DMS153 treated with DMSO at 0.1 percent for 48 hours (cell line): Measurements from ENCODE around the gene KCNC4.

Experiments
- DNase-seq: peaks from one replicate; lab custom pipeline; 2025; ENCODE audit not compliant: unreplicated experiment; lab: John Stamatoyannopoulos, UW

The KCNC4 gene

GRCh38 chr1:110209715-110210603 is at the start of gene KCNC4:
TSS of gene KCNC4 (plus strand) at chr1:110210314. CDS start at chr1:110211500, 1,186 bp downstream.
- DNase-seq: peak; percentile 72

GRCh38 chr1:110160538-110161100 is 49.5 kb upstream of the KCNC4 start:
- no peak for DNase-seq

- DNase-seq: no peak
Observed at GRCh38 chr1:110161165-110161564, 48.9 kb upstream of the KCNC4 start.

- DNase-seq: no peak
Observed at GRCh38 chr1:110161849-110162248, 48.3 kb upstream of the KCNC4 start.

GRCh38 chr1:110163591-110163990 is 46.5 kb upstream of the KCNC4 start:
- DNase-seq: no peak

- DNase-seq: no peak
Observed at GRCh38 chr1:110164725-110165350, 45.3 kb upstream of the KCNC4 start.

- no peak for DNase-seq
Observed at GRCh38 chr1:110165761-110166231, 44.3 kb upstream of the KCNC4 start.

GRCh38 chr1:110166861-110167260 is 43.3 kb upstream of the KCNC4 start:
- no peak for DNase-seq

- no peak for DNase-seq
Observed at GRCh38 chr1:110170766-110171733, 39.1 kb upstream of the KCNC4 start.

- DNase-seq: no peak
Observed at GRCh38 chr1:110172001-110172400, 38.1 kb upstream of the KCNC4 start.

GRCh38 chr1:110173466-110174105 is 36.5 kb upstream of the KCNC4 start:
- DNase-seq: no peak

GRCh38 chr1:110174961-110175360 is 35.2 kb upstream of the KCNC4 start:
- no peak for DNase-seq

GRCh38 chr1:110176299-110176956 is 33.7 kb upstream of the KCNC4 start:
- DNase-seq: peak; percentile 74

GRCh38 chr1:110177775-110178174 is 32.3 kb upstream of the KCNC4 start:
- no peak for DNase-seq

GRCh38 chr1:110183642-110184167 is 26.4 kb upstream of the KCNC4 start:
- DNase-seq: no peak

- no peak for DNase-seq
Observed at GRCh38 chr1:110184446-110184845, 25.7 kb upstream of the KCNC4 start.

- peak; percentile 47 for DNase-seq
Observed at GRCh38 chr1:110185181-110185580, 24.9 kb upstream of the KCNC4 start.

- peak; percentile 29 for DNase-seq
Observed at GRCh38 chr1:110186558-110186957, 23.6 kb upstream of the KCNC4 start.

GRCh38 chr1:110187139-110187890 is 22.8 kb upstream of the KCNC4 start:
- DNase-seq: no peak
